PFSK-1 (cell line): Measurements from ENCODE around the gene DGLUCY.

Experiments
- POLR2AphosphoS5 ChIP-seq: IDR thresholded peaks from 2 replicates; pipeline ENCODE4 v1.6.1; 2012; ENCODE audit warnings: low read depth, mild to moderate bottlenecking, control low read depth, low read length, moderate library complexity
- SIN3A ChIP-seq: IDR thresholded peaks from 2 replicates; pipeline ENCODE4 v1.6.1; 2012; ENCODE audit warnings: mild to moderate bottlenecking, low read length, moderate library complexity, borderline replicate concordance; ENCODE audit not compliant: insufficient read depth
- TAF1 ChIP-seq: IDR thresholded peaks from 2 replicates; pipeline ENCODE4 v1.6.1; 2012; ENCODE audit warnings: low read length, control low read depth, borderline replicate concordance; ENCODE audit not compliant: insufficient read depth
- TF ChIP-seq, protein P1 (sequence below), 2 experiments: IDR thresholded peaks; 2 replicates each; pipeline versions ENCODE4 v1.6.1 to v1.8.0; 2011 to 2012; ENCODE audit warnings: low read depth in 2 of 2, low read length in 2 of 2, control low read depth in 1 of 2, inconsistent platforms in 1 of 2, mild to moderate bottlenecking in 1 of 2, moderate library complexity in 1 of 2; ENCODE audit not compliant: insufficient read depth in 1 of 2

DNA sequence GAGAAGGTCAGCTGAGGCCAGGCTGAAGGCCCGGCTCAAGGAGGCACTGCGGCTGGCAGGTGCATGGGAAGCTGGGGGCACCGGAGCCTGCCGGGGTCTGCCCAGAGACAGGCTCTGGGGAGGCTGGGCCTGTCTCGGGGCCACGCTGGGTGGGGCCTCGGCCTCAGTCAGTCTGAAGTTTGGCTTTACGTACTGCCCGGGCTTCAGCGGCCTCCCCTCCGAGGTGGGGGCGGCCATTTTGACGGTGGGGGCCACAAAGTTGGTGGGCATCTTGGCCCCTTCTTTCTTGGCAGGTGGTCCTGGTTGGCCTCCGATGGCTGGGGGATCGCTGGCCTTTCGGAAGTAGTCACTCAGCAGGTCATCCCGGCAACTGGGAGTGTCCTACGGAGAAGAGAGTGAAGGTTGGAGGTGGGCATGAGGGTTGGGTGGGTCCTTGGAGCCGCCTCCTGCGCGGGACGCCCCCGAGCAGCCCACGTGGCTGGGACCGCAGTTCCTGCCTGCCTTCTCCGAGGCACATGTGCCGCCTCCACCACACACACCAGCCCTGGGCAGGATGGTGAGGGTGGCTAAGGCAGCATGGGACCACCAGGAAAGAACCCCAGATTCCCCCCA, 159.5 kb downstream of the DGLUCY start:
- no peak for TF ChIP-seq TAF1
- no peak for TF ChIP-seq POLR2AphosphoS5
- TF ChIP-seq, protein P1, sequence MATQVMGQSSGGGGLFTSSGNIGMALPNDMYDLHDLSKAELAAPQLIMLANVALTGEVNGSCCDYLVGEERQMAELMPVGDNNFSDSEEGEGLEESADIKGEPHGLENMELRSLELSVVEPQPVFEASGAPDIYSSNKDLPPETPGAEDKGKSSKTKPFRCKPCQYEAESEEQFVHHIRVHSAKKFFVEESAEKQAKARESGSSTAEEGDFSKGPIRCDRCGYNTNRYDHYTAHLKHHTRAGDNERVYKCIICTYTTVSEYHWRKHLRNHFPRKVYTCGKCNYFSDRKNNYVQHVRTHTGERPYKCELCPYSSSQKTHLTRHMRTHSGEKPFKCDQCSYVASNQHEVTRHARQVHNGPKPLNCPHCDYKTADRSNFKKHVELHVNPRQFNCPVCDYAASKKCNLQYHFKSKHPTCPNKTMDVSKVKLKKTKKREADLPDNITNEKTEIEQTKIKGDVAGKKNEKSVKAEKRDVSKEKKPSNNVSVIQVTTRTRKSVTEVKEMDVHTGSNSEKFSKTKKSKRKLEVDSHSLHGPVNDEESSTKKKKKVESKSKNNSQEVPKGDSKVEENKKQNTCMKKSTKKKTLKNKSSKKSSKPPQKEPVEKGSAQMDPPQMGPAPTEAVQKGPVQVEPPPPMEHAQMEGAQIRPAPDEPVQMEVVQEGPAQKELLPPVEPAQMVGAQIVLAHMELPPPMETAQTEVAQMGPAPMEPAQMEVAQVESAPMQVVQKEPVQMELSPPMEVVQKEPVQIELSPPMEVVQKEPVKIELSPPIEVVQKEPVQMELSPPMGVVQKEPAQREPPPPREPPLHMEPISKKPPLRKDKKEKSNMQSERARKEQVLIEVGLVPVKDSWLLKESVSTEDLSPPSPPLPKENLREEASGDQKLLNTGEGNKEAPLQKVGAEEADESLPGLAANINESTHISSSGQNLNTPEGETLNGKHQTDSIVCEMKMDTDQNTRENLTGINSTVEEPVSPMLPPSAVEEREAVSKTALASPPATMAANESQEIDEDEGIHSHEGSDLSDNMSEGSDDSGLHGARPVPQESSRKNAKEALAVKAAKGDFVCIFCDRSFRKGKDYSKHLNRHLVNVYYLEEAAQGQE (IDR thresholded peaks at IDR 0.05; ENCODE audit: insufficient read depth in 1 of 2, low read depth in 2 of 2, low read length in 2 of 2) = no peak
- no peak for TF ChIP-seq SIN3A
